ENCODE data around the gene RPS29.

RPS29 gene

GRCh38 chr14:49549881-49550280 lies 36.3 kb downstream of the RPS29 start:
- Histone ChIP-seq H3K9me3 (ENCODE audit: control insufficient read depth, insufficient read depth, low read length) (peaks cover 3% of the 10 kb centered on the region; the same call in 1 of the 2 replicates), H3K4me1 (ENCODE audit: insufficient read depth, low read length) (peaks cover 13% of the 10 kb centered on the region), H3K36me3 (ENCODE audit: insufficient read depth, low read length) (no peaks in the 10 kb centered on the region), H3K9ac (ENCODE audit: low read depth, low read length) (no peak overlapping the region)

GRCh38 chr14:49549446-49549845 lies 36.7 kb downstream of the RPS29 start:
- H3K9ac ChIP-seq (ENCODE audit: low read depth, low read length), result no peak overlapping the region
- peaks cover 13% of the 10 kb centered on the region for H3K4me1 ChIP-seq (ENCODE audit: insufficient read depth, low read length)
- H3K9me3 ChIP-seq (ENCODE audit: control insufficient read depth, insufficient read depth, low read length), result peaks cover 3% of the 10 kb centered on the region; the same call in 1 of the 2 replicates
- H3K36me3 ChIP-seq (ENCODE audit: insufficient read depth, low read length), result no peaks in the 10 kb centered on the region

GRCh38 chr14:49546766-49547165 lies 39.4 kb downstream of the RPS29 start:
- Histone ChIP-seq H3K9ac (ENCODE audit: low read depth, low read length) (no peak overlapping the region), H3K9me3 (ENCODE audit: control insufficient read depth, insufficient read depth, low read length) (peaks cover 3% of the 10 kb centered on the region; the same call in 1 of the 2 replicates), H3K4me1 (ENCODE audit: insufficient read depth, low read length) (peaks cover 13% of the 10 kb centered on the region), H3K36me3 (ENCODE audit: insufficient read depth, low read length) (no peaks in the 10 kb centered on the region)

- H3K36me3 ChIP-seq (ENCODE audit: insufficient read depth, low read length), result no peaks in the 10 kb centered on the region
- H3K9ac ChIP-seq (ENCODE audit: low read depth, low read length), result no peak overlapping the region
- peaks cover 13% of the 10 kb centered on the region for H3K4me1 ChIP-seq (ENCODE audit: insufficient read depth, low read length)
- peaks cover 8% of the 10 kb centered on the region; the same call in 1 of the 2 replicates for H3K9me3 ChIP-seq (ENCODE audit: control insufficient read depth, insufficient read depth, low read length)
These were observed 40.5 kb downstream of the RPS29 start for GRCh38 chr14:49545716-49546115.

GRCh38 chr14:49545071-49545470 lies 41.1 kb downstream of the RPS29 start:
- Histone ChIP-seq H3K36me3 (ENCODE audit: insufficient read depth, low read length) (no peaks in the 10 kb centered on the region), H3K4me1 (ENCODE audit: insufficient read depth, low read length) (peaks cover 7% of the 10 kb centered on the region), H3K9ac (ENCODE audit: low read depth, low read length) (no peak overlapping the region), H3K9me3 (ENCODE audit: control insufficient read depth, insufficient read depth, low read length) (peaks cover 10% of the 10 kb centered on the region; the same call in 1 of the 2 replicates)

GRCh38 chr14:49541049-49541448 lies 45.1 kb downstream of the RPS29 start:
- no peaks in the 10 kb centered on the region for H3K4me1 ChIP-seq (ENCODE audit: insufficient read depth, low read length)
- no peaks in the 10 kb centered on the region for H3K36me3 ChIP-seq (ENCODE audit: insufficient read depth, low read length)
- no peak overlapping the region for H3K9ac ChIP-seq (ENCODE audit: low read depth, low read length)
- 0 out of 2 replicates have a peak, but pooled peaks cover 6% of the 10 kb centered on the region for H3K9me3 ChIP-seq (ENCODE audit: control insufficient read depth, insufficient read depth, low read length)

GRCh38 chr14:49538852-49539251 lies 47.3 kb downstream of the RPS29 start:
- H3K9me3 ChIP-seq (ENCODE audit: control insufficient read depth, insufficient read depth, low read length), result 0 out of 2 replicates have a peak, but pooled peaks cover 6% of the 10 kb centered on the region
- H3K9ac ChIP-seq (ENCODE audit: low read depth, low read length), result no peak overlapping the region
- no peaks in the 10 kb centered on the region for H3K4me1 ChIP-seq (ENCODE audit: insufficient read depth, low read length)
- H3K36me3 ChIP-seq (ENCODE audit: insufficient read depth, low read length), result no peaks in the 10 kb centered on the region
